Spleen (tissue), 7 donors: ENCODE data around the gene ATP9A.

Experiments
- POLR2A ChIP-seq, 3 donors: fragments of 450-650 bp; IDR thresholded peaks; one replicate each; pipeline ENCODE4 v1.5.1; 2017; ENCODE audit warnings: antibody characterized with exemption in 3 of 3, mild to moderate bottlenecking in 1 of 3
- POLR2AphosphoS5 ChIP-seq, 3 donors: sonication (generic); formaldehyde crosslinking; IDR thresholded peaks; one replicate each; pipeline ENCODE4 v1.5.1; 2017; ENCODE audit warnings: antibody characterized with exemption in 3 of 3
- TF ChIP-seq, protein P1 (sequence below), 11 experiments: fragments of 200-600 bp in 7 of 11; fragments of 450-650 bp in 4 of 11; sonication (generic) in 4 of 11; IDR thresholded peaks in 8 of 11; conservative IDR thresholded peaks in 3 of 11; 1 replicate in 7 of 11; 2 replicates in 4 of 11; pipeline versions ENCODE4 v1.4.0 to v1.8.0; 2016 to 2021; ENCODE audit warnings: antibody characterized with exemption in 11 of 11, inconsistent platforms in 4 of 11, mild to moderate bottlenecking in 1 of 11
- donor health status: DM: no; HTN: no; CAD: no; lungs with moderate emphysema.
- donor health status: DM: no; HTN: no; CAD: no.
- donor health status: DM: no; HTN: no; CAD: no.

DNA sequence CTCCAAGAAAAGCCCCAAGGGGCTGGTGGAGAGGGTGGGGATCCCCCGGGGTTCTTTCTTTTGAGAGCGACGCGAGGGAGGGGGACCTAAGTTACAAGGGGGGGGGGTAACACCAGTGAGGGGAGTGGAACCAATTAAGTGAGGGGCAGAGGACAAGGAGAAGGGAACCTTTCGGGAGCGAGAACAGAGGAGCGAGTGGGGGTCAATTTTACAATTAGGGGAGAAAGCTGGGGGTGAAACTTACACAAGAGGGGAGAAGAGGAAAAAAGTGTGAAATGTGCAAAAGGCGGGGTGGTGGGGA lies 33.6 kb upstream of the ATP9A start:
- TF ChIP-seq, protein P1, sequence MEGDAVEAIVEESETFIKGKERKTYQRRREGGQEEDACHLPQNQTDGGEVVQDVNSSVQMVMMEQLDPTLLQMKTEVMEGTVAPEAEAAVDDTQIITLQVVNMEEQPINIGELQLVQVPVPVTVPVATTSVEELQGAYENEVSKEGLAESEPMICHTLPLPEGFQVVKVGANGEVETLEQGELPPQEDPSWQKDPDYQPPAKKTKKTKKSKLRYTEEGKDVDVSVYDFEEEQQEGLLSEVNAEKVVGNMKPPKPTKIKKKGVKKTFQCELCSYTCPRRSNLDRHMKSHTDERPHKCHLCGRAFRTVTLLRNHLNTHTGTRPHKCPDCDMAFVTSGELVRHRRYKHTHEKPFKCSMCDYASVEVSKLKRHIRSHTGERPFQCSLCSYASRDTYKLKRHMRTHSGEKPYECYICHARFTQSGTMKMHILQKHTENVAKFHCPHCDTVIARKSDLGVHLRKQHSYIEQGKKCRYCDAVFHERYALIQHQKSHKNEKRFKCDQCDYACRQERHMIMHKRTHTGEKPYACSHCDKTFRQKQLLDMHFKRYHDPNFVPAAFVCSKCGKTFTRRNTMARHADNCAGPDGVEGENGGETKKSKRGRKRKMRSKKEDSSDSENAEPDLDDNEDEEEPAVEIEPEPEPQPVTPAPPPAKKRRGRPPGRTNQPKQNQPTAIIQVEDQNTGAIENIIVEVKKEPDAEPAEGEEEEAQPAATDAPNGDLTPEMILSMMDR (IDR thresholded peaks at IDR 0.05 in 8 of 11, conservative IDR thresholded peaks at IDR 0.05 in 3 of 11) = no peak
- TF ChIP-seq POLR2A (IDR thresholded peaks at IDR 0.05) (no peak), POLR2AphosphoS5 (IDR thresholded peaks at IDR 0.05) (no peak)
